Measurements from ENCODE around the gene ANGPTL7. TPM values are rescaled to one million over a fixed set of nuclear protein-coding genes. Genes with fewer than 3 reads are reported as not detected.

The ANGPTL7 gene
- total RNA-seq, 1 experiment from 2014 or later = not detected

DNA sequence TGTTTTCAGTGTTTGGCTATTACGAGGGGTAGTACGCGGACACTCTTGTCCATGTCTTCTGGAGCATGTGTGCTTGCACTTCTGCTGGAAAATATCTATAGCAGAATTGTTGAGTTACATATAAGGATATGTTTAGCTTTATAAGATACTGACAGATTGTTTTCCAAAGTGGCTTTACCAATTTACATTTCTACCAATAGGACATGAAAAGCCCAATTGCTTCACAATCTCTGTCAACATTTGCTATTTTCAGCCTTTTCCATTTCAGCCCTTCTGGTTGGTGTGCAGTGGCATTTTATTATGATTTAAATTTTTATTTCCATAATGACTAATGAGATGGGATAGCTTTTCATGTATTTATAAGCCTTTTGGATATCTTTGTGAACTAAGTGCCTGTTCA, 6.3 kb upstream of the ANGPTL7 start:
- BruUV-seq (replicated peaks) = no TSS peak
- DNase-seq (ENCODE audit: low read depth, low spot score) (no peak), ATAC-seq (no peak)
- ChIA-PET POLR2A (no interaction called here), RAD21 (ENCODE audit: low non-redundant PET in 1 of 2, low total read pairs in 2 of 2, uncharacterized antibody in 2 of 2, unreplicated experiment in 2 of 2) (no interaction called here), CTCF (no interaction called here)
- intact Hi-C loops (cut with micrococcal nuclease) = no loop called here
- Histone ChIP-seq H3K4me3 (replicated peaks in 1 of 2; ENCODE audit: low read depth in 1 of 2, low read length in 2 of 2) (no peak overlapping the region), H3K36me3 (ENCODE audit: control insufficient read depth in 1 of 2, insufficient read depth in 2 of 2, low read length in 2 of 2) (0 out of 4 replicates have a peak, but pooled peaks cover 0 to 5% of the 10 kb centered on the region in 2 experiments), H3K9me3 (ENCODE audit: control insufficient read depth in 1 of 2, insufficient read depth in 1 of 2, low read depth in 1 of 2, low read length in 2 of 2) (no peaks in the 10 kb centered on the region), H3K4me1 (ENCODE audit: control insufficient read depth in 1 of 2, insufficient read depth in 2 of 2, low read length in 2 of 2) (no peaks in the 10 kb centered on the region), H3K9ac (ENCODE audit: low read length) (no peak overlapping the region), H3K9me2 (ENCODE audit: insufficient read depth) (no peaks in the 10 kb centered on the region), H2AFZ (ENCODE audit: low read depth, low read length, poor library complexity, severe bottlenecking) (no peak overlapping the region), H3K27ac (ENCODE audit: low read depth, low read length) (no peak overlapping the region), H4K20me1 (ENCODE audit: insufficient read depth) (no peaks in the 10 kb centered on the region), H3K79me2 (ENCODE audit: insufficient read depth, low read length) (no peaks in the 10 kb centered on the region), H3K4me2 (ENCODE audit: low read length) (no peak overlapping the region), H3K27me3 (ENCODE audit: insufficient read depth, low read length) (no peaks in the 10 kb centered on the region)
- TF ChIP-seq EGR1 (IDR thresholded peaks at IDR 0.05; ENCODE audit: low read depth) (no peak), EZH2phosphoT487 (IDR thresholded peaks at IDR 0.05; ENCODE audit: borderline replicate concordance) (no peak), SIN3A (IDR thresholded peaks at IDR 0.05; ENCODE audit: low read depth) (no peak), ZFX (IDR thresholded peaks at IDR 0.05) (no peak), JUND (IDR thresholded peaks at IDR 0.05) (no peak), RAD21 (IDR thresholded peaks at IDR 0.05; ENCODE audit: low read depth) (no peak), FOSL1 (IDR thresholded peaks at IDR 0.05; ENCODE audit: low read depth) (no peak), POLR2AphosphoS5 (IDR thresholded peaks at IDR 0.05; ENCODE audit: low read depth, low read length) (no peak), SP1 (IDR thresholded peaks at IDR 0.05; ENCODE audit: low read depth) (no peak), TCF7L2 (IDR thresholded peaks at IDR 0.05; ENCODE audit: borderline replicate concordance, extremely low read depth, insufficient read depth, insufficient read length) (no peak), CEBPB (IDR thresholded peaks at IDR 0.05; ENCODE audit: low read depth) (no peak), POLR2A (IDR thresholded peaks at IDR 0.05; ENCODE audit: borderline replicate concordance, extremely low read depth, insufficient read depth, insufficient read length) (no peak), ELF1 (IDR thresholded peaks at IDR 0.05; ENCODE audit: borderline replicate concordance, low read depth) (no peak), YY1 (IDR thresholded peaks at IDR 0.05; ENCODE audit: extremely low read depth, insufficient replicate concordance, low read depth, low read length) (no peak)
- TF ChIP-seq, protein P1, sequence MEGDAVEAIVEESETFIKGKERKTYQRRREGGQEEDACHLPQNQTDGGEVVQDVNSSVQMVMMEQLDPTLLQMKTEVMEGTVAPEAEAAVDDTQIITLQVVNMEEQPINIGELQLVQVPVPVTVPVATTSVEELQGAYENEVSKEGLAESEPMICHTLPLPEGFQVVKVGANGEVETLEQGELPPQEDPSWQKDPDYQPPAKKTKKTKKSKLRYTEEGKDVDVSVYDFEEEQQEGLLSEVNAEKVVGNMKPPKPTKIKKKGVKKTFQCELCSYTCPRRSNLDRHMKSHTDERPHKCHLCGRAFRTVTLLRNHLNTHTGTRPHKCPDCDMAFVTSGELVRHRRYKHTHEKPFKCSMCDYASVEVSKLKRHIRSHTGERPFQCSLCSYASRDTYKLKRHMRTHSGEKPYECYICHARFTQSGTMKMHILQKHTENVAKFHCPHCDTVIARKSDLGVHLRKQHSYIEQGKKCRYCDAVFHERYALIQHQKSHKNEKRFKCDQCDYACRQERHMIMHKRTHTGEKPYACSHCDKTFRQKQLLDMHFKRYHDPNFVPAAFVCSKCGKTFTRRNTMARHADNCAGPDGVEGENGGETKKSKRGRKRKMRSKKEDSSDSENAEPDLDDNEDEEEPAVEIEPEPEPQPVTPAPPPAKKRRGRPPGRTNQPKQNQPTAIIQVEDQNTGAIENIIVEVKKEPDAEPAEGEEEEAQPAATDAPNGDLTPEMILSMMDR (IDR thresholded peaks at IDR 0.05 in 2 of 3, conservative IDR thresholded peaks at IDR 0.05 in 1 of 3; ENCODE audit: borderline replicate concordance in 1 of 3, insufficient read depth in 1 of 3, low read depth in 2 of 3, low read length in 2 of 3) = no peak
- TF ChIP-seq, protein P2, sequence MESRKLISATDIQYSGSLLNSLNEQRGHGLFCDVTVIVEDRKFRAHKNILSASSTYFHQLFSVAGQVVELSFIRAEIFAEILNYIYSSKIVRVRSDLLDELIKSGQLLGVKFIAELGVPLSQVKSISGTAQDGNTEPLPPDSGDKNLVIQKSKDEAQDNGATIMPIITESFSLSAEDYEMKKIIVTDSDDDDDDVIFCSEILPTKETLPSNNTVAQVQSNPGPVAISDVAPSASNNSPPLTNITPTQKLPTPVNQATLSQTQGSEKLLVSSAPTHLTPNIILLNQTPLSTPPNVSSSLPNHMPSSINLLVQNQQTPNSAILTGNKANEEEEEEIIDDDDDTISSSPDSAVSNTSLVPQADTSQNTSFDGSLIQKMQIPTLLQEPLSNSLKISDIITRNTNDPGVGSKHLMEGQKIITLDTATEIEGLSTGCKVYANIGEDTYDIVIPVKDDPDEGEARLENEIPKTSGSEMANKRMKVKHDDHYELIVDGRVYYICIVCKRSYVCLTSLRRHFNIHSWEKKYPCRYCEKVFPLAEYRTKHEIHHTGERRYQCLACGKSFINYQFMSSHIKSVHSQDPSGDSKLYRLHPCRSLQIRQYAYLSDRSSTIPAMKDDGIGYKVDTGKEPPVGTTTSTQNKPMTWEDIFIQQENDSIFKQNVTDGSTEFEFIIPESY (IDR thresholded peaks at IDR 0.05; ENCODE audit: extremely low read depth, insufficient replicate concordance, low read length) = no peak
- TF ChIP-seq, protein P3, sequence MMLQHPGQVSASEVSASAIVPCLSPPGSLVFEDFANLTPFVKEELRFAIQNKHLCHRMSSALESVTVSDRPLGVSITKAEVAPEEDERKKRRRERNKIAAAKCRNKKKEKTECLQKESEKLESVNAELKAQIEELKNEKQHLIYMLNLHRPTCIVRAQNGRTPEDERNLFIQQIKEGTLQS (IDR thresholded peaks at IDR 0.05) = no peak
- TF ChIP-seq, protein P4, sequence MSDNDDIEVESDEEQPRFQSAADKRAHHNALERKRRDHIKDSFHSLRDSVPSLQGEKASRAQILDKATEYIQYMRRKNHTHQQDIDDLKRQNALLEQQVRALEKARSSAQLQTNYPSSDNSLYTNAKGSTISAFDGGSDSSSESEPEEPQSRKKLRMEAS (IDR thresholded peaks at IDR 0.05) = no peak
